Fibroblast of lung (primary cell): ENCODE measurements around the gene CAPS.

Source experiments
- CTCF ChIP-seq, 2 donors: IDR thresholded peaks in 1 of 2; conservative IDR thresholded peaks in 1 of 2; 1 replicate in 1 of 2; 2 replicates in 1 of 2; pipeline ENCODE4 v1.5.1; 2011 to 2012; ENCODE audit warnings: low read length in 2 of 2, control low read depth in 1 of 2, inconsistent platforms in 1 of 2, low read depth in 1 of 2, mild to moderate bottlenecking in 1 of 2
- EZH2 ChIP-seq: IDR thresholded peaks from 2 replicates; pipeline ENCODE4 v1.5.1; 2012; ENCODE audit warnings: low read length, control low read depth, mild to moderate bottlenecking; ENCODE audit errors: missing control alignments

DNA sequence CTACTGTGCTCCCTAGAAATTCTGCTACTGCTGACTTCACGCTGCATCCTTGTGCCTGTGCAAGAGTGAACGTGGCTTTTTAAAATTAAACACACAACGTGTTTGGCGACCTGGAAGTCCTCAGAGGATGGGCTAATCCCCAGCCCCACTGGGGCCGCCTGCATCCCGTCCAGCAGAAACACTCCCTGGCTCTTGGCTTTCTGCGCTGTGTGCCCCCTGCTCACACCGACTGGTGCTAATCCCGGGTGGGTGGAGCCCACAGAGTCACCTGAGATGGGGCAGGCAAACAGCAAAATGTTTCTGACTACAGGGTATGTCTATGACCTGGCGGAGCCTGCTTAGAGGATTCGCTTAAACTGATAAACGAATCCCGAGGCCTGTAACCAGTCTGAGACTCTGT, 15.1 kb downstream of the CAPS start:
- TF ChIP-seq CTCF (conservative IDR thresholded peaks at IDR 0.05 in 1 of 2, IDR thresholded peaks at IDR 0.05 in 1 of 2; ENCODE audit: low read depth in 1 of 2, low read length in 2 of 2) (no peak), EZH2 (no peak)
